OCI-M2 (cell line): ENCODE results near the gene SNF8.

Source experiments
- DNase-seq: peaks from one replicate; lab custom pipeline; 2025; ENCODE audit not compliant: unreplicated experiment; lab: John Stamatoyannopoulos, UW

Gene SNF8

DNA sequence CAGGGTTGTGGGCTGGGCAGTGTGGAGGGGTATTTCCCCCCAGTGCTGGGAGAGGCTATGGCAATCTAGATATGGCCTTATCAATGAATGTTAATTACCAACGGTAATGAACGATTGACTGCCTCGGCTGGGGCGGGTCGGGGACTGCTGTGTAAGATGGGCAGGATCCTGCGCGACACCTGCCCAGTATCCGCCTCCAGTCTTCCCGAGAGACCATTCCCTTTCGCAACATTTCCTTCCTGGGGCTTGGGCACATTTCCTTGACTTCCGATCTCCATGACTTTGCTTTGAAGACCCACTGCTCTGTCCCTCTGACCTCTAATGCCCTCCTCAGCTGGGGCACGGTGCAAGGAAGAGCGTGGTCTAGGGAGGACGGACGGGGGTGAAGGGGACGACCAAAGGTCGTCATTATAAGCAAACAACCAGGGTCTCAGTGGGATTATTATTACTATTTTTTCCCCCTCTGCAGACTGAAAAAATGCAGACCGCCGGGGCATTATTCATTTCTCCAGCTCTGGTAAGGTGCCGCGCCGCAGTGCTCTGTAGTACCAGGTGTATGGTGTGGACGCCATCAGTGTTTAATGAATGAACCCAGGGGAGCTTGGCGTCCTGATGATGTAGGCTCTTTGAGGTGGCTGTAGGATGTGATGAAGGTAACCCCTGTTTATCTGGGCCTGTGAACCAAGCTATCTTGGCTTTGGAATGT, 51.5 kb downstream of the SNF8 start:
- DNase-seq = no peak

GRCh38 chr17:48890086-48890485, 54.6 kb downstream of the SNF8 start:
- no peak for DNase-seq

- DNase-seq = no peak
Measured at GRCh38 chr17:48883171-48883570, 61.5 kb downstream of the SNF8 start.

DNA sequence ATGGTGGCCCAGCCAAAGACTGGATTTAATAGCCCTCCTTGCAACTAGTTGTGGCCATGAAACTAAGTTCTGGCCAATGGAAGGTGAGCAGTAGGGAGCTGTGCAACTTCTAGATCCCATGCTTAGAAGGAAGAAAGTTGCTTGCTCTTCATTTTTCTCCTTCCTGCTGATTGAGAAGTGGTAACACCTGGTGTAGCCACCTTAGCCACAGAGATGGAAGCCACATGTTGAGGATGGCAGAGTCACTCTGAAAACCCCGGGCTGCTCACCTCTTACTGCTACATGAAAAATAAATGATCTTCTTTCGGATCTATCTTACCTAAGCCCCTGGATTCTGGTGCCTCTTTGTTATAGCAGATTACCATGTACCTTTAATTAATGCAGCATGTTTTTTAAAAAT, 62.4 kb downstream of the SNF8 start:
- no peak for DNase-seq
